OCI-LY3 (cell line): Measurements from ENCODE around the gene ECE2.

Experiments used
- H2AFZ ChIP-seq: fragments of 200-600, 300-600 bp; shearing (Covaris generic); 2 replicates; pipeline ENCODE4 v1.6.0; 2014; ENCODE audit warnings: antibody characterized with exemption, low read depth, low read length
- H3K27ac ChIP-seq: fragments of 200-600, 300-600 bp; sonication (generic); 2 replicates; pipeline ENCODE4 v1.5.1; 2014; ENCODE audit warnings: mild to moderate bottlenecking, low read length, moderate library complexity, mixed read lengths
- H3K27me3 ChIP-seq: fragments of 200-600, 300-600 bp; sonication (generic); 2 replicates; pipeline ENCODE4 v1.6.1; 2014; ENCODE audit warnings: low read depth, low read length, mixed read lengths
- H3K36me3 ChIP-seq: fragments of 200-600, 300-600 bp; sonication (generic); replicated peaks from 2 replicates; pipeline ENCODE3; 2014; ENCODE audit warnings: low read depth, low read length, mixed read lengths
- H3K4me1 ChIP-seq: fragments of 300-600, 200-600 bp; sonication (generic); 2 replicates; pipeline ENCODE4 v1.6.1; 2014; ENCODE audit warnings: low read length, mixed read lengths
- H3K4me2 ChIP-seq: fragments of 200-600, 300-600 bp; sonication (generic); 2 replicates; pipeline ENCODE4 v1.6.1; 2014; ENCODE audit warnings: low read length, mixed read lengths
- H3K4me3 ChIP-seq: fragments of 300-600, 200-600 bp; sonication (generic); 2 replicates; pipeline ENCODE4 v1.5.1; 2014; ENCODE audit warnings: antibody characterized with exemption, mild to moderate bottlenecking, low read length, moderate library complexity
- H3K79me2 ChIP-seq: fragments of 300-600, 200-600 bp; shearing (Covaris generic); 2 replicates; pipeline ENCODE4 v1.6.1; 2014; ENCODE audit warnings: mild to moderate bottlenecking, low read length, mixed read lengths
- H3K9ac ChIP-seq: fragments of 300-600, 200-600 bp; shearing (Covaris generic); 2 replicates; pipeline ENCODE4 v1.6.0; 2014; ENCODE audit warnings: mild to moderate bottlenecking, low read length, moderate library complexity
- H3K9me3 ChIP-seq: fragments of 200-600, 300-600 bp; shearing (Covaris generic); 2 replicates; pipeline ENCODE4 v1.6.1; 2014; ENCODE audit warnings: low read length, mixed read lengths; ENCODE audit not compliant: insufficient read depth
- H4K20me1 ChIP-seq: fragments of 200-600, 300-600 bp; sonication (generic); 2 replicates; pipeline ENCODE4 v1.6.1; 2016; ENCODE audit warnings: low read length, mixed read lengths; ENCODE audit not compliant: insufficient read depth
- EZH2phosphoT487 ChIP-seq: fragments of 200-600 bp; shearing (Covaris generic); IDR thresholded peaks from 2 replicates; pipeline ENCODE4 v1.6.1; 2018; ENCODE audit warnings: antibody characterized with exemption, mixed run types, low read depth
- TF ChIP-seq, protein P1 (sequence below): fragments of 200-600, 300-600 bp; sonication (generic); IDR thresholded peaks from 2 replicates; pipeline ENCODE4 v1.5.1; 2014; ENCODE audit warnings: antibody characterized with exemption, low read length, low read depth

Gene ECE2

DNA sequence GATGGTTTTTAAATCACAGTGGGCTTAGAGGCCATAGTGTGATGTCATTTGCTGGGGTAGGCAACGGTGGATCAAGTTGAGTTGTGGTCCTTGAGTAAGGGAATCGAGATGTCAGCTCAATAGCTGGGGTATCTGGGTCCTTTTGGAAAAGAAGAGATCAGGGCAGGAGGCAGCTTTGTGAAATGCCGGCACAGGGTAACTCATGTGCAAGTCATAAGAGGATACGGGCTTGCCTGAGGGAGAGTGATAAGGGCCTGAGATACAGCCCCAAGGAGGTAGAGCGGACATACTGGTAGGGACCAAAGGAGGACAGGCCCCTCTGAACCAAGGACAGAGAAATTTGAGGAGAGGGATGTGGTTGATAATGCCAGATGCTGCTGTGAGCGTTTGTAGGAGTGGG is 57.4 kb downstream of the ECE2 start:
- H3K4me1 ChIP-seq, result peaks cover 4% of the 10 kb centered on the region; the same call in 1 of the 2 replicates
- H3K4me3 ChIP-seq, result no peak overlapping the region
- H2AFZ ChIP-seq, result no peak overlapping the region
- H3K36me3 ChIP-seq, result peaks cover 72% of the 10 kb centered on the region
- H3K9me3 ChIP-seq, result no peaks in the 10 kb centered on the region
- TF ChIP-seq, protein P1, sequence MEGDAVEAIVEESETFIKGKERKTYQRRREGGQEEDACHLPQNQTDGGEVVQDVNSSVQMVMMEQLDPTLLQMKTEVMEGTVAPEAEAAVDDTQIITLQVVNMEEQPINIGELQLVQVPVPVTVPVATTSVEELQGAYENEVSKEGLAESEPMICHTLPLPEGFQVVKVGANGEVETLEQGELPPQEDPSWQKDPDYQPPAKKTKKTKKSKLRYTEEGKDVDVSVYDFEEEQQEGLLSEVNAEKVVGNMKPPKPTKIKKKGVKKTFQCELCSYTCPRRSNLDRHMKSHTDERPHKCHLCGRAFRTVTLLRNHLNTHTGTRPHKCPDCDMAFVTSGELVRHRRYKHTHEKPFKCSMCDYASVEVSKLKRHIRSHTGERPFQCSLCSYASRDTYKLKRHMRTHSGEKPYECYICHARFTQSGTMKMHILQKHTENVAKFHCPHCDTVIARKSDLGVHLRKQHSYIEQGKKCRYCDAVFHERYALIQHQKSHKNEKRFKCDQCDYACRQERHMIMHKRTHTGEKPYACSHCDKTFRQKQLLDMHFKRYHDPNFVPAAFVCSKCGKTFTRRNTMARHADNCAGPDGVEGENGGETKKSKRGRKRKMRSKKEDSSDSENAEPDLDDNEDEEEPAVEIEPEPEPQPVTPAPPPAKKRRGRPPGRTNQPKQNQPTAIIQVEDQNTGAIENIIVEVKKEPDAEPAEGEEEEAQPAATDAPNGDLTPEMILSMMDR, result no peak
- no peak for TF ChIP-seq EZH2phosphoT487
- no peak overlapping the region for H3K27ac ChIP-seq
- no peaks in the 10 kb centered on the region; the same call in 1 of the 2 replicates for H3K79me2 ChIP-seq
- no peak overlapping the region for H3K9ac ChIP-seq
- H3K27me3 ChIP-seq, result no peaks in the 10 kb centered on the region
- peaks cover 40% of the 10 kb centered on the region for H4K20me1 ChIP-seq
- H3K4me2 ChIP-seq, result no peak overlapping the region

DNA sequence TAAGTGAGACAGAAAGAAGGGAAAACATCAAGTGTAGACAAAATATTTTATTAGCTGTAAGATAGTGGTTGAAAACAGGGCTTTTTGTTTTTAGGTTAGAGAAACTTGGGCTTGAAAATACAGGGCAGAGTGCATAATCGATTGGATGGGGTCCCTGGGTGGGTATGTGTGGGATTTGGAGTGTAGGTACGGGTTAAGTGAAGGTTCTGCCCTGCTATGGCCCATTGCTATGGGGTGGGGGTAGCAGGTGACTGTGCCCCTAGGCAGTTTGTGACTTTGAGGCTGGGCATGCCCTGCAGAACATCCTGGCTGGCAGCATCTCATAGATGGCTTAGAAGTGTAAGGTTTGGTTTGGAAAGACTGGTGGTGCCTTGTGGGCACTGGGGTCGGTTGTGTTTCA is 57.9 kb downstream of the ECE2 start:
- H3K79me2 ChIP-seq, result no peaks in the 10 kb centered on the region; the same call in 1 of the 2 replicates
- no peak overlapping the region for H2AFZ ChIP-seq
- no peaks in the 10 kb centered on the region for H3K27me3 ChIP-seq
- H4K20me1 ChIP-seq, result peaks cover 40% of the 10 kb centered on the region
- no peak overlapping the region for H3K4me3 ChIP-seq
- TF ChIP-seq, protein P1, result no peak
- no peak for TF ChIP-seq EZH2phosphoT487
- H3K9ac ChIP-seq, result no peak overlapping the region
- H3K27ac ChIP-seq, result no peak overlapping the region
- H3K4me1 ChIP-seq, result peaks cover 4% of the 10 kb centered on the region; the same call in 1 of the 2 replicates
- H3K4me2 ChIP-seq, result no peak overlapping the region
- H3K9me3 ChIP-seq, result no peaks in the 10 kb centered on the region
- peaks cover 67% of the 10 kb centered on the region for H3K36me3 ChIP-seq

DNA sequence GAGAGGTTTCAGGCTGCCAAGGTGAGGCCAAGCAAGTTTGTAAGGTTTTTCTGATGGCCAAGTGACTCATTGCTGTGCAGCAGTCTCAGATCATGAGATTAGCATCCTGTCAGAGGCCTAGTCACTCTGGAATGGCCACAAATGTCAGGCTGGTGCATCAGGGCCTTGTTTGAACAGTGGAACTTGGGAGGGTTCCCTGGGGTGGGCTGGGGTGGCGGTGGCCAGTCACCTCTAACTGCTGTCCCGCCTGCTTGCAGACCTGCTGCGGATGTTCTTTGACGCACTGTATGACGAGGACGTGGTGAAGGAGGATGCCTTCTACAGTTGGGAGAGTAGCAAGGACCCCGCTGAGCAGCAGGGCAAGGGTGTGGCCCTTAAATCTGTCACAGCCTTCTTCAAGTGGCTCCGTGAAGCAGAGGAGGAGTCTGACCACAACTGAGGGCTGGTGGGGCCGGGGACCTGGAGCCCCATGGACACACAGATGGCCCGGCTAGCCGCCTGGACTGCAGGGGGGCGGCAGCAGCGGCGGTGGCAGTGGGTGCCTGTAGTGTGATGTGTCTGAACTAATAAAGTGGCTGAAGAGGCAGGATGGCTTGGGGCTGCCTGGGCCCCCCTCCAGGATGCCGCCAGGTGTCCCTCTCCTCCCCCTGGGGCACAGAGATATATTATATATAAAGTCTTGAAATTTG is 58.8 kb downstream of the ECE2 start:
- no peak overlapping the region for H3K4me3 ChIP-seq
- H3K27ac ChIP-seq, result no peak overlapping the region
- H3K36me3 ChIP-seq, result peaks cover 60% of the 10 kb centered on the region
- H4K20me1 ChIP-seq, result peaks cover 40% of the 10 kb centered on the region
- H3K27me3 ChIP-seq, result no peaks in the 10 kb centered on the region
- peaks cover 4% of the 10 kb centered on the region; the same call in 1 of the 2 replicates for H3K4me1 ChIP-seq
- no peak overlapping the region for H3K9ac ChIP-seq
- no peak overlapping the region for H2AFZ ChIP-seq
- no peaks in the 10 kb centered on the region; the same call in 1 of the 2 replicates for H3K79me2 ChIP-seq
- H3K4me2 ChIP-seq, result no peak overlapping the region
- TF ChIP-seq, protein P1, result no peak
- TF ChIP-seq EZH2phosphoT487, result no peak
- no peaks in the 10 kb centered on the region for H3K9me3 ChIP-seq

DNA sequence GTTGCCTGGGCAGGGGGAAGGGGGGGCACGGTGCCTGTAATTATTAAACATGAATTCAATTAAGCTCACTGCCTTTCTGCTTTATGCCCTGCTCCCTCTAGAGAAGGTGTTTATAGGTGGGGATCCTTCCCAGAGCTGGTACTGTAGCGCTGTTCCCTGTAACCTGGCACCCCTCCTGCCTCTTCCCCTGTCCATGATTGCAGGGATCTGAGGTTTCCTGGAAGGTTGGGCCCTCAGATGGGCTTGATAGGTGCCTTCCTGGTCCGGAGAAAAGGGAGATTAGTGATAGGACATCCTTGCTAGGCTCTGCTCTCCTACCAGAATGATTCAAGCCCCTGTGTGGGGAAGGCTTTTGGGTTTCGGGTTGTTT is 59.5 kb downstream of the ECE2 start:
- Histone ChIP-seq H4K20me1 (peaks cover 40% of the 10 kb centered on the region), H3K9ac (no peak overlapping the region), H3K79me2 (no peaks in the 10 kb centered on the region), H3K36me3 (peaks cover 56% of the 10 kb centered on the region), H3K4me1 (peaks cover 4% of the 10 kb centered on the region; the same call in 1 of the 2 replicates), H3K9me3 (no peaks in the 10 kb centered on the region), H3K4me3 (peak overlapping the region; percentile 80), H2AFZ (no peak overlapping the region), H3K27ac (peak overlapping the region; percentile 20; the same call in 1 of the 2 replicates), H3K4me2 (peak overlapping the region; percentile 55), H3K27me3 (no peaks in the 10 kb centered on the region)
- TF ChIP-seq, protein P1, result no peak
- no peak for TF ChIP-seq EZH2phosphoT487
